GM18907 (cell line): ENCODE data around the gene AFMID.
"Not testable (repeated sequence)": the region's sequence is repeated elsewhere in the genome, so short reads cannot be mapped to it uniquely, and the experiment has no call there.

ENCODE experiments used
- ATAC-seq: cut with Tn5 transposase; IDR thresholded peaks from one replicate; pipeline ENCODE4 v1.9.1; 2021; ENCODE audit warnings: mild to moderate bottlenecking, moderate library complexity; ENCODE audit not compliant: unreplicated experiment

AFMID gene, protein sequence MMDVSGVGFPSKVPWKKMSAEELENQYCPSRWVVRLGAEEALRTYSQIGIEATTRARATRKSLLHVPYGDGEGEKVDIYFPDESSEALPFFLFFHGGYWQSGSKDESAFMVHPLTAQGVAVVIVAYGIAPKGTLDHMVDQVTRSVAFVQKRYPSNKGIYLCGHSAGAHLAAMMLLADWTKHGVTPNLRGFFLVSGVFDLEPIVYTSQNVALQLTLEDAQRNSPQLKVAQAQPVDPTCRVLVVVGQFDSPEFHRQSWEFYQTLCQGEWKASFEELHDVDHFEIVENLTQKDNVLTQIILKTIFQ

DNA sequence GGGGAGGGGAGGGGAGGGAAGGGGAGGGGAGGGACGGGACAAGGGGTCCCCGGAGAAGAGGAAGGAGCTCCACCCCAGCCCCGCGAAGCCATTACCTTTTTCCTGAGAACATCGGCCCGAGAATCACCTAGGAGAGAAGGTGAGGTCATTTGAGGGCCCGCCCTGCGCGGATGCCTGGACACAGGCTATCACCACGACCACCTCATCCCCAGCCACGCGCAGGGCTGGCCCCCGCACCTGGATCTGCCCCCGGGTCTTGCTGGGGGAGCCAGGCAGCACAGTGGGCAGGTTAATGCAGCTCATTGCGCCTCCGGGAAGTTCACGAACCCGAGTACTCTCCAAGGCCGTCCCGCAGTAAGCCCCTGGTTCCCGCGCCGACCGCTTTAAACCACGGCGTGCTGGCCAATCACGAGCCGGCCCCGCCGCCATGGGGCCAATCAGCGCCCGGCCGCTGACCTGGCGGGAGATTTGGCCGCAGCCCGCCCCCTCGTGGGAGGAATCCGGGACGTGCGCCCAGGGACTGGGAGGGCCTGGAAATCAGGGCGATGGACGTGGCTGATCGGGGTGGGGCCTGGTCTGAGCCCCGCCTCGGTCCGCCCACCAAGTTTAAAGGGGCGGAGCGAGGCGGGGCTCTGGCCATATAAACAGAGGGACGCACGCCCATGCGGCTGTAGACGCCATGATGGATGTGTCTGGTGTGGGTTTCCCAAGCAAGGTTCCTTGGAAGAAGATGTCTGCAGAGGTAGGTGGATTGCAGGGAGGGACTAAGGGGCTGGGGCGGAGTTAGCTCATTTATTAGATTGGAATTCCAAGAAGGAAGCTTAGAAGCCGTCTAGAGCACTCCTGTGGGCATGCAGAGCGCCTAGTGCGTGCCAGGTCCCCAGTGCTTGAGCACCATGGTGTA lies at the start of gene AFMID, which contains the start of gene TK1:
Gene AFMID, plus strand, starts transcription at position 671 of the 904 bp plus-strand sequence. Its CDS starts 9 bp downstream, at position 680.
Gene TK1, minus strand, starts transcription at position 361 of the 904 bp plus-strand sequence. Its CDS starts 58 bp downstream, at position 303.
- ATAC-seq, result peak; percentile 87

DNA sequence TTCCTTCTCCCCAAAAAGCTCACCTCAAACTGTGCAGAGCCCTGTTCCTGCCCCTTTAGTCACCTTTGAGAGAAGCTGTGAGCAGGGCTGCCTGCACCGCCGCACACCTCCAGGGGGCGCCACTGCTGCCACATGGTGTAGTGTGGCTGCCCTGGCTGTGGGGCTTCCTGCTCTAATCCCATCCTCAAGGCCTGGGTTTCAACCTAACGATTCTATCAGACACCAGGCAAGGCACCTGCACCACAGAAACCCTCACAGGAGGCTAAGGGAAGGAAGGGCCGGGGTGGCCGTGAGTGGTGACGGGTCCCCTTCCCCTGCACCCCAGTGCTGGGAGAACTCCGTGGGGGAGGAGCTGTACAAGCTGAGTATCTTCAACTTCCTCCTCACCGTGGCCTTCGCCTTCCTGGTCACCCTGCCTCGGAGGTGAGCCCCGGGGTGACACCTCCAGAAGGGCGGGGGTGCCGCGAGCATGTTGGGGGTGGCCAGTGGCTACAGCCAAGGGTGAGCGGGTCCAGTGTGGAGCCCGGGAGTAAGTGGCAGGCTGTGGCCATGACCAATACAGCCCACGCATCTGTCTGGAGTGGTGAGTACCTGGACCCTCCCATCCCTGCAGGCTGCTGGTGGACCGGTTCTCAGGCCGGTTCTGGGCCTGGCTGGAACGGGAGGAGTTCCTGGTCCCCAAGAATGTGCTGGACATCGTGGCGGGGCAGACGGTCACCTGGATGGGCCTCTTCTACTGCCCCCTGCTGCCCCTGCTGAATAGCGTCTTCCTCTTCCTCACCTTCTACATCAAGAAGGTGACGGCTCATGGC lies 49.6 kb upstream of the AFMID start:
- ATAC-seq, result no peak

DNA sequence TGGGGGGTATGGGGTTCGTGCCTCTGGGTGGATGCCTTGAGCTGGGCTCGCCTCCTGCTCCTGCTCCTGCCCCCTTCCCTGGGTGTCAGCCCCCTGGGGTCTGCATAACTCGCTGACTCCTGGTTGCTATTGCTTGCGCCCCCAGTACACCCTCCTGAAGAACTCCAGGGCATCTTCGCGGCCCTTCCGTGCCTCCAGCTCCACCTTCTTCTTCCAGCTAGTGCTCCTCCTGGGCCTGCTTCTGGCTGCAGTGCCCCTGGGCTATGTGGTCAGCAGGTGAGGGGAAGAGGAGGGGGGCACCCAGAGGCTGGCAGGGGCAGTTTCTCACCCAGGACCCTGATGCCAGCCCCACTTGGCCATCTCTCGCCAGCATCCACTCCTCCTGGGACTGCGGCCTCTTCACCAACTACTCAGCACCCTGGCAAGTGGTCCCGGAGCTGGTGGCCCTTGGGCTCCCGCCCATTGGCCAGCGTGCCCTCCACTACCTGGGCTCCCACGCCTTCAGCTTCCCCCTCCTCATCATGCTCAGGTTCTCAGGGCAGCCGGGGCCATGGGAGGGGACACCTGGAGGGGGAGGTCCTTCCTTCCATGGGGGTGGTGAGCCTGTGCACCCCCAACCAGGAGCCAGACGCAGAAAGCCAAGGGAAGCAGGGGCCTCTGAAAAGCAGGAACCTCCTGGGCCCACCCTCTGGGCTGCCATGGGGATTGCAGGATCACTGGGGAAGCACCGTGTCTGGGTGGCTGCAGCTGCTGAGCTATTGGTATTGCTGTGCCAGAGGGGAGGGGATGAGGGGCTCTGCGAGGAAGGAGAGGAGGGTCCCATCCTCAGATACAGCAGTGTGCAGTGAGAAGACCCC lies 48.7 kb upstream of the AFMID start:
- no peak for ATAC-seq

DNA sequence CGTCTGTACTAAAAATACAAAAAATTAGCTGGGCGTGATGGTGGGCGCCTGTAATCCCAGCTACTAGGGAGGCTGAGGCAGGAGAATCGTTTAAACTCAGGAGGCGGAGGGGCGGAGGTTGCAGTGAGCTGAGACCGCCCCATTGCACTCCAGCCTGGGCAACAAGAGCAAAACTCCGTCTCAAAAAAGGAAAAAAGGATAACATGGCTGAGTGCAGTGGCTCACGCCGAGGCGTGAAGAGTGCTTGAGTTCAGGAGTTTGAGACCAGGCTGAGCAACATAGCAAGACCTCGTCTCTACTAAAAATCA lies 47.3 kb upstream of the AFMID start:
- not testable (repeated sequence) for ATAC-seq

DNA sequence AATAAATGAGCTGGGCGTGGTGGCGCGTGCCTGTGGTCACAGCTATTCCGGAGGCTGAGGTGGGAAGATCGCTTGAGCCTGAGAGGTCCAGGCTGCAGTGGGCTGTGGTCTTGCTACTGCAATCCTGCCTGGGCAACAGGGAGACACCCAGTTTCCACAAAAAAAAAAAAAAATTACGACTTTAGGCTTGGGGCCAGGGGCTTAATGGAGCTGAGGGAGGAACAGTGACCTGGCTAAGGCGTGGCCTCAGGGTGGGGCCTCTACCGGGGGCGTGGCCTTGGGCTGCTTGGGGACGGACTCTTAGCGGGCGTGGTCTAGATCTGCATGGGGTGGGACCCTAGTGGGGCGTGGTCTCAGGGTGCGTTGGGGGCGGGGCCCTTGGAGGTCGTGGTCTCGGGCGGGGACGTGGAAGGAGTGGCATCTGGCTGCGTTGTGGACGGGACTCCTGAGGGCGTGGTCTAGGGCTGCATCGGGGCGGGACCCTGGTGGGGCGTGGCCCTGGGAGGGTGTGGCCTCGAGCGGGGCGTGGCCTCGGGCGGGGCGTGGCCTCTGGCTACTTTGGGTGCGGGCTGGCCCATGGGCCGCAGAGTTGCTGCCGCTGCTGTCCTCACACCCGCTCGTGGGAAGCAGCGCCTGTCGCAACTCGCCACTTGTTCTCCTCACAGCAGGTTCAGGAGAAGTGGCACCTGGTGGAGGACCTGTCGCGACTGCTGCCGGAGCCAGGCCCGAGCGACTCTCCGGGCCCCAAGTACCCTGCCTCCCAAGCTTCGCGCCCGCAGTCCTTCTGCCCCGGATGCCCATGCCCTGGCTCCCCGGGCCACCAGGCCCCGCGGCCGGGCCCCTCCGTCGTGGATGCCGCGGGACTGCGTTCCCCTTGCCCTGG lies 46.8 kb upstream of the AFMID start:
- ATAC-seq, result peak; percentile 70

DNA sequence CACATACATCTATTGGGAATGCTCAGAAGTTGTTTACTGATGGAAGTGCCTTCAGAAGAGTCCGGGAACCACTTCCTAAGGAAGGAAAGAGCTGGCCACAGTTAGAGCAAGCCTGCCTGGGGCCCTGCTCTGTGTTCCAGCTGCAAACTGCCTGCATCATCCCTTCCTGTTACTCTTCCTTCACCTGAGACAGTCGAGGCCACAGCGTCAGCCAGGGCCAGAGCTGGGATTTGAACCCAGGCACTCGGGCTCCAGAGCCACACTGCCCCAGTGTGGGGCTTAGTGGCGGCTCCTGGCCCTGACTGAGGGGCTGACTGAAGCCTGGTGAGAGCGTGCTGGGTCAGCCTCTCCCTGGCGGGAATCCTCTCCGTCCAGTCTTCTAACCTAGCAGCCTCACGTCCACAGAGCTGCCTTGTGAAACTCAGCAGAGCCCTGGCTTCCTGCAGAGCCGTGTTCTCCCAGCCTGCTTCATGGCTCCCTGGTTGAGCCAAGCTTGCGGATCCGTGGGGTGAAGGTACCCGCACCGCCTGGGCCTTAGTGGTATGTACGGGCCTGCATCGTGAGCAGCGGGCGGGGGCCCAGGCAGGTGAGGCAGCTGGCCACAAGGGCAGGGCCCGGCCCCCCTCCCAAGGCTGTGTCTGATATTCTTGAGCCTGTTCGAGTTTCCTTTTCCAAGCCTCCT lies 45.6 kb upstream of the AFMID start:
- ATAC-seq, result no peak

DNA sequence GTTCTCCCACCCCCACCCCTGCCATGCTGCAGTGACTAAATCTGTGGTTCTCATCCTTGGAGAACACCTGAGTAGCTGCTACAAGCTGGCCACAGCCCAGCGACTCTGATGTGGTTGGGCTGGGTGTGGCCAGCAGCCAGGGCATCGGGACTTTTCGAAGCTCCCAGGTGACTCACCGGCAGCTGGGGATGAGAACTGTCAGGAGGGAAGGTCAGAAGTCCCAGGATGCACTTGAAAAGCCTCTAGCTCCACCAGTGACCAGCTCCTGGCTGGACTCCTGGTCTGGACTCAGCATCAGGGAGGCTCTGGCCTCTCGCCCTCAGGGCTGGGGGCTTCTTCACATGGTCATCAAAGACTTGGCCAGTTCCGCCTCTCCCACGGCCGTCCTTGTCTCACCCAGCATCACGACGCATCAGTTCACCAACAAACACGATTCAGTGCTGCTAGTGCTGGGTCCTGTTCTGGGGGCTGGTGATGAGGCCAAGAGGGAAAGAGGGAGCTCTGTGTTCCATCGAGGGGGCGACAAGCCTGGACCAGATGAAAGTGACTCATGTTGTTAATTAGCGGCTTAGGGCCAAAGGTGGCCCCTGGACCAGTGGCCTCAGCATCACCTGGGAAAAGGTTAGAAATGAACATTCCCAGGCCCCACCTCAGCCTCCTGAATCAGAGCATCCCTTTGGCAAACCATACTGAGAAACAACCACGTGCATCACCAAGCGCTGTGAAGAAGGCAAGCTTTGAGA lies 44.9 kb upstream of the AFMID start:
- ATAC-seq, result no peak

DNA sequence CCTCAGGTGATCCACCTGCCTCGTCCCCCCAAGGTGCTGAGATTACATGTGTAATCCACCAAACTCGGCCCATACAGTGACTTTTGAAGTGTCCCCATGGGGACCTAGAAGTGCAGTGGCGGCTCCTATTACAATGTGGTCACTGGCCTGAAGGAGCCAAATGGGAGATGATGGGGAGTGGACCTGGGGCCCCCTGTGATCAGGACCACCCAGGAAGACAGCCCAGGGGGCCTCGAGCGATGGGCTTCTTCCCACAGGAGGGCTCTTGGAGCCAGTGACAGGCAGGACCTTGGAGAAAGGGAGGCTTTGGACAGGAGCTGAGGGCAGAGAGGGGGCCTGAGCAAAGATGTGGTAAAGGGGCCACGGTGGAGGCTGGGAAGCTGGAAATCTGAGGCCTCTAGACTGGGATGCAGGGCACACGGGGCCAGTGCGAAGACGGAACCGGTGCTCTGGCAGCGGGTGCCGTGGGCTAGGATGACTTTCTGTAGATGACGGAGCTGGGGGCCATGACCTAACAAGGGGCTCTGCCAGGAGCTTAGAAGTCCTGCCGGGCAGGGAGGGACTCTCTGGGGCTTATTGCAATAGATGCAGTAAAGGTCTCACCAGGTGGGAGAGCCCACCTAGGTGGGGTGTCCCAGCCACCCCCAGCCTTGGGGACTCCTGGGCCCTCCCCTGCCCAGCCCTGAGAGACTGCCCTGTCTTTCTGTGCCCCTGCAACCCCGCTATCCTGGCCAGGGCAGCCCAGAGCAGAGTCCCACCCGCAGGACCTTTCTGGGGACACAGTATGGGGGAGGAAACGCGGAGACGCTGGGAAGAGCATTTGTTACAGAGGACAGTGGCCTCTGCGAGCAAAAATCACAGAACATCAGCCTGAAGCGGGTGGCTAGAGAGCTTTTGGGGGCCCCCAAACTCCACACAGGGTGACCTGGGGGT lies 43.7 kb upstream of the AFMID start:
- ATAC-seq, result no peak

DNA sequence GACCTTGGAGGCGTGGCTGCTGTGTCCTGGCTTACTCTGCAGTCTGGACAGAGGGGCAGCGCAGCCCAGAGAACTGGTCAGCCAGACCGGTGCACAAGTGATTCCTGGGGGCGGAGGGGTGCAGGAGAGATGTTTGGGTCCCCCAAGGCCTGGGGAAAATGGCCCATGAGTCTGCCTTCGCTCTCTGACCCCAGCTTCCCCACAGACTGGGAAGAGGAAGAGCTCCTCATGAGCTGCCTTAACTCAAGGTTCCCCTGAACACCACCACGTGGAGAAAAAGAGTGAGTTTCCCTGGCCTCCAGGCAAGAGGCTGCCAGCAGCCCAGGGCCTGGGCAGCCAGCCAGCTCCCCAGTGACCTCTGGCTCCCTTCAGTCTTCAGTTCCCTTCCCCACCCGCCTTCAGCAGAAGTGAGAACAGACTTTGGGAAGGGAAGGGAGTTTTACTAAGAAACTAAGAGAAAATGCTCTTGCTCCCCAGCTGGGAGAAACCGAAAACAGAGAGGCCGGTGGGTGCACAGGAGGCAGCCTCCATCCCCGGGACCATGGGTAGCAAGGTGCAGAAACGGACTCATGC lies 42.9 kb upstream of the AFMID start:
- no peak for ATAC-seq

DNA sequence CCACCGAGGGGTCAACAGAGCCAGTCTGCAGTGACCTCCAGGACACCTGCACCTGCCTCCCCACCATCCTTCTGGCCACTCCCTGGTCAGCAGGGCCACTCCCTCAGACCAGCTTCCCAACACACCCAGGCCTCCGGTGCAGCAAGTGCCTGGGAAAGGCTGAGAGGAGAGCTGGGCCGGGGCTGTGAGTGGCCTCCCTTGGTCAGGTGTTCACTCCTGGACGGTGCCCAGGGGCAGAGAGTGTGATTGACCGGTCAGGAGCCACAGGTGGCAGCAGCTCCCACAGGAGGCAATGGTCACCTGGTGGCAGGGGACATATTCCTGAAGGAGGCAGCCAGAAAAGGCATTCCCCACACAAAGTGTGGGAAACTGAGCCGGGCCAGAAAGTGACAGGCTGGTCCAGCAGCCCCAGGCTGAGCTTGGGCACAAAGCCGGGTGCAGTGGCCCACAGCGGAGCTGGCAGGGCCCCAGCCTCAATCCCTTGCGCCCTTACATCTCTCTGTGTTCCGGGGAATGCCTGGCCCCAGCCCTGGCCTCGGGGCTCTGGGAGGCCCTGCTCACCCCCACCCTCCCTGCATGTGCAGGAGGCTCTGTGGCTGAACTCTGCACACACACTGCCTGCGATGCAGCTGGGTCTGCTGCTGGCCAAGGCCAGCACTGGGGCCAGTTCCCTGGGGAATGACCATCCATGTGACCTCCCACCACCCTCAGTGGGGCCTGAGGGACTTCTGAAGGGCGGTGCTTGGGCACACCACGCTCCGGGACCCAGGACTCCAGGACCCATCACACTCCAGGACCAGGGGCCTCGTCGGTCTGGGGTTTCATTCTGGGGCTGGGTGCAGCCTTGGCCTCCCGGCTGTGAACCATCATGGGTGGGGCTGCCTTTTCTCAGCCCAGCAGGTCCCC lies 42.2 kb upstream of the AFMID start:
- ATAC-seq, result no peak

DNA sequence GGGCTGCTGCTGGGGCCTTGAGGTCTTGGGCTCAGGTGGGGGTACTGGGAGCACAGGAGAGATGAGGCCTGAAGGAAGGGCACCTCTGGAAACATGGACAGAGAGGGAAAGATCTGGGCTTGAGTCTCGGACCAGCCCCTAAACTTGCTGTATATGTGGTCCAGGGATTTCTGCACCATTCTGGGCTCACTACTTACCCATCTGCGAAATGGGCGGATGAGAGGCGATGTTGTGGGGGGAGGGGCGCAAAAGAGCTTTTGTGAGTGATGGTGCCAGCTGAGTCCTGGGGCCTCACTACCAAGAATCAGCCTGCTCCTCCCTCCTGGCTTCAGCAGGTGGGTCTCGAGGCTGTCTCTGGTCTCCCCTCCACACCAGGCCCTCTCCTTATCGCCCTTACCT lies 40.7 kb upstream of the AFMID start:
- ATAC-seq, result no peak

DNA sequence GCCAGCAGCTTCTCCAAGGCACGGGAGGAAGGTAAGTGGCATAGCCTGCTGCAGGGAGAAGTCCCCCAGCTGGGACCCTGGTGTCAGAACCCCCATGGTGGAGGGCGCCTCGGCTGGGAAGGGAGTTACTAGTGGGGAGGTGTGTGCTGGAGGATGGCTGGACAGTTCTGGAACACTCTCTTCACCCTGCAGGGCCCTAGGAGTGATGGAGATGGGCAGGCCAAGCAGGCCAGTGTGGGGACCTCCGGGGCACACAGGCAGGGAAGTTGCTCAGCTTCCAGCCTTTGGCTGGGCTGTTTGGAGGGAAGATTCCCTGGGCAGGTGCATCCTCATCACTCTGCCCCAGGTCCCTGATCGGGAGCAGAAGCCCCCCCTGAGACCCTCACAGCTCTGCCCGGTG lies 40.3 kb upstream of the AFMID start:
- ATAC-seq, result no peak

DNA sequence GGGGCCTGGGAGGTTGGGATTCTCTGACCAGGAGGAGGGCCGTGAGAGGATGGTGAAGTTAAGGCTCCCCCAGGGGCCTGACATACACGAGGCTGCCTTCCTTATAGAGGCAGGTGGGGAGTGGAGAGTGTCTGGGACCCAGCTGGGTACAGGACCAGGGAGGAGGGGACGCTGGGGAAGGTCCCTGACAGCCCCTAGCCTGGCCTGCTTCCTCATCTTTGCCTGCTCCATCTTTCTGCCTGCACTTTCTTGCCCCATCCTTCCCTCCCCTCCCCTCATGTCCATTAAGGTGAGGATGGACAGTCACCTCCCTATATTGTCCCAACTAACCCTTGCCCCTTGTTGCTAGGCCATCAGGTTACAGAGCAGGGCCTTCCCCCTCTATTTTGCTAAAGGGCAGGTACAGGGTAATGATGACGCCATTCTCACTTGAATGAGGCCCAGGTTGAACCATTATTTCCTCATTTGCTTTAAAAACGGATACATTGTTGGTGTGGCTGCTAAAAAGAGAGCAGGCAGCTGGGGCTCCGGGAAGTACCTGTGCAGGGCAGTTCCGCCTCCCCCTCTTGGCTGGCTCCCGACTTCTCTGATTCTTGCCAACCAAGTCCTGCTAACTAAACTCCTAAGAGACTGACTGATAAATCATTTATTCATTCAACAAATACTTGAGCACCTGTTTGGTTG lies 39.7 kb upstream of the AFMID start:
- ATAC-seq, result peak; percentile 43

DNA sequence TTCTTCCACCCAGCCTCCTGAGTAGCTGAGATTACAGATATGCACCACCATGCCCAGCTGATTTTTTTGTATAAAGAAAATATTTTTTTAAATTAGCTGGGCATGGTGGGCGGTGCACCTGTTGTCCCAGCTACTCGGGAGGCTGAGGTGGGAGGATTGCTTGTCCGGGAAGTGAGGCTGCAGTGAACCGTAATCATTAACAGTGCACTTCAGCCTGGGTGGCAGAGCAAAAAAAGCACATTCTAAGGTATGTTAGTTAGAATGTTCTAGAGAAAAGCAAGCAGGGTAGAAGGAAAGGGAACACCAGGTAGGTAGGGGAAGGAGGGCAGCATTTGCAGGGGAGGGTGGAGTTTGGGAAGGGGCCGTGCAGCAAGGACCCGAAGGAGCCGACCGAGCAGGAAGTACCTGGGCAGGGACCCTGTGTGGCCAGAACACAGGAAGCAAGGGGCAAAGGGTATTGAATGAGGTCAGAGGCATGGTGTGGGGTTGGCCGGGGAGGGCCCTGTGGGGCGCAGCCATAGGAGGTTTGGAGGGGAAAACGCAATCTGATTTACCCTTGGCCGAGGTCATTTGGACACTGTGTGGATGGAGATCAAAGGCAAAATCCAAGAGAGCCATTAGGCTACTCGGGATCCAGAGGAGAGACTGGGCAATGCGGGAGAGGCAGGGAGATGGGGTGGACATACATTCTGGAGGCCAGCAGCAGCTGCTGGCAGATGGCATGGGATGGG lies 38.7 kb upstream of the AFMID start:
- no peak for ATAC-seq
